ENCODE measurements around the gene ACTN4. TPM values are rescaled to one million over a fixed set of nuclear protein-coding genes. Genes with fewer than 3 reads are reported as not detected.

ACTN4 gene
- total and polyA plus RNA-seq, 2 of the 4 experiments (the other 2 are of a cell fraction) = 541 to 659 TPM

DNA sequence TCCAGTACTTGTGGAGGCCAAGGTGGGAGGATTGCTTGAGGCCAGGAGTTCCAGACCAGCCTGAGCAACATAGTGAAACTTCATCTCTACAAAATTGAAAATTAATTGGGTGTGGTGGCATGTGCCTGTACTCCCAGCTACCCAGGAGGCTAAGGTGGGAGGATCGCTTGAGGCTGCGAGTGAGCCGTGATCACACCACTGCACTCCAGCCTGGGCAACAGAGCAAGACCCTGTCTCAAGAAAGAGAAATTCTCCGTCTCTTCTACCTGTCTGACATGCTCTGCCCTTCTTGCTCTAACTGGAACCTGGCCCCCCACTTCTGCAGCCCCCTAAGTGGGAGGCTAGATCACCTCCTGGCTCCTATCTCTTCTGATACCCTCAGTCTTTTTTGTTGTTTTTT lies 21.0 kb upstream of the ACTN4 start:
- POLR2A ChIA-PET (ENCODE audit: unreplicated experiment) = no interaction called here
- BruUV-seq (replicated peaks) = no TSS peak
- H4K8ac ChIP-seq (ENCODE audit: low read depth in 2 of 2, low read length in 2 of 2) = no peak overlapping the region

More for the DNA sequence above, 21.0 kb upstream of the ACTN4 start:
- TF ChIP-seq SMC3 (IDR thresholded peaks at IDR 0.05; ENCODE audit: low read depth, low read length) = no peak
- no peak for TF ChIP-seq BHLHE40 (IDR thresholded peaks at IDR 0.05; ENCODE audit: low read depth, low read length)
- TF ChIP-seq CEBPB (IDR thresholded peaks at IDR 0.05; ENCODE audit: low read depth, low read length) = no peak
- no peak for TF ChIP-seq MAZ (IDR thresholded peaks at IDR 0.05; ENCODE audit: borderline replicate concordance, low read depth, low read length)
- TF ChIP-seq, protein P1, sequence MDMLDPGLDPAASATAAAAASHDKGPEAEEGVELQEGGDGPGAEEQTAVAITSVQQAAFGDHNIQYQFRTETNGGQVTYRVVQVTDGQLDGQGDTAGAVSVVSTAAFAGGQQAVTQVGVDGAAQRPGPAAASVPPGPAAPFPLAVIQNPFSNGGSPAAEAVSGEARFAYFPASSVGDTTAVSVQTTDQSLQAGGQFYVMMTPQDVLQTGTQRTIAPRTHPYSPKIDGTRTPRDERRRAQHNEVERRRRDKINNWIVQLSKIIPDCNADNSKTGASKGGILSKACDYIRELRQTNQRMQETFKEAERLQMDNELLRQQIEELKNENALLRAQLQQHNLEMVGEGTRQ (IDR thresholded peaks at IDR 0.05; ENCODE audit: low read depth, low read length) = no peak
- no peak for TF ChIP-seq POLR2A (IDR thresholded peaks at IDR 0.05; ENCODE audit: low read depth, low read length)
- H2AK5ac ChIP-seq (ENCODE audit: low read depth, low read length) = no peak overlapping the region
- intact Hi-C loops (cut with micrococcal nuclease) (no loop called here), in situ Hi-C loops (cut with MboI; ENCODE audit: low sequenced_read_pairs) (loop anchor here (10.0 to 25.0 kb wide), 2 partner anchors 298 to 389 kb away; no protein-coding TSS in a partner anchor), dilution Hi-C loops (cut with HindIII; ENCODE audit: low sequenced_read_pairs, unreplicated experiment) (no loop called here)
- H2AFZ ChIP-seq (replicated peaks; ENCODE audit: low read length, poor library complexity) = no peak overlapping the region
- no peak overlapping the region for H4K5ac ChIP-seq (ENCODE audit: low read depth, low read length)
- no peak for DNase-seq
- H3K4me3 ChIP-seq (ENCODE audit: insufficient read depth, low read depth, low read length) = no peak overlapping the region
- H3K4ac ChIP-seq (ENCODE audit: low read depth, low read length) = no peak overlapping the region
- no peak overlapping the region for H2BK15ac ChIP-seq (ENCODE audit: low read depth, low read length)
- H3K4me1 ChIP-seq (ENCODE audit: control insufficient read depth, insufficient read depth, low read length) = no peaks in the 10 kb centered on the region
- no peak overlapping the region for H4K91ac ChIP-seq (ENCODE audit: insufficient read depth, low read depth, low read length)
- H2BK120ac ChIP-seq (ENCODE audit: low read depth, low read length) = no peak overlapping the region
- peaks cover 0 to 19% of the 10 kb centered on the region in 2 experiments; a peak in 3 of 4 replicates for H3K79me1 ChIP-seq (ENCODE audit: low read depth in 1 of 2, low read length in 2 of 2)
- H2BK5ac ChIP-seq (ENCODE audit: low read depth, low read length, poor library complexity, severe bottlenecking) = no peak overlapping the region
- no peak overlapping the region for H3K18ac ChIP-seq (ENCODE audit: low read depth, low read length)
- CTCF ChIA-PET = no interaction called here
- no peaks in the 10 kb centered on the region for H3K27me3 ChIP-seq (ENCODE audit: control insufficient read depth, insufficient read depth, low read length)
- H4K20me1 ChIP-seq (ENCODE audit: insufficient read depth, low read length) = no peaks in the 10 kb centered on the region; the same call in 1 of the 2 replicates
- H3K14ac ChIP-seq (replicated peaks; ENCODE audit: low read depth, low read length) = no peak overlapping the region
- H2AK9ac ChIP-seq (replicated peaks; ENCODE audit: low read depth, low read length, poor library complexity) = peak overlapping the region; percentile 55
- H3K4me2 ChIP-seq (ENCODE audit: low read depth, low read length) = no peak overlapping the region
- no peak overlapping the region for H3K27ac ChIP-seq (ENCODE audit: insufficient read depth, low read length)
- no peak overlapping the region for H2BK20ac ChIP-seq (ENCODE audit: low read depth, low read length)
- H3K9ac ChIP-seq (ENCODE audit: low read depth, low read length) = no peak overlapping the region
- H3K9me1 ChIP-seq (ENCODE audit: insufficient read depth, low read length) = no peaks in the 10 kb centered on the region
- 100% methylated on average over 3 of the region's 4 CpGs; no CpG with 5 or more reads in 1 of the 2 experiments for WGBS, 2 experiments (ENCODE audit: extremely low coverage in 2 of 2, insufficient read length in 1 of 2)
- no peak for ATAC-seq (ENCODE audit: low read depth)
- no peak overlapping the region for H3K56ac ChIP-seq (ENCODE audit: extremely low read depth, insufficient read depth, low read length)
- H3K23ac ChIP-seq (ENCODE audit: low read depth, low read length) = no peak overlapping the region
- peaks cover 58% of the 10 kb centered on the region for H3K36me3 ChIP-seq (ENCODE audit: control insufficient read depth, insufficient read depth, low read length)
- no peaks in the 10 kb centered on the region for H3K9me3 ChIP-seq (ENCODE audit: control insufficient read depth, insufficient read depth, low read length)

Data from IMR-90 (cell line).